A549 (cell line): ENCODE measurements around the gene UROC1. TPM values are rescaled to one million over a fixed set of nuclear protein-coding genes. Genes with fewer than 3 reads are reported as not detected.

Experiments
- ATAC-seq, 2 experiments: fragments of 200-7000 bp in 1 of 2; fragments of >200 bp in 1 of 2; cut with Nextera tagmentation in 1 of 2; cut with Tn5 transposase in 1 of 2; 3 replicates each; pipeline versions ENCODE4 v1.8.0 to v1.9.1; 2018 to 2020; ENCODE audit warnings: mild to moderate bottlenecking in 1 of 2, moderate library complexity in 1 of 2
- CTCF ChIA-PET: fragments of 300-600 bp; sonication (Branson Sonifier 250); formaldehyde crosslinking; extraction: SDS; loops from one replicate; lab custom pipeline; 2021; ENCODE audit warnings: antibody characterized with exemption, inconsistent platforms; lab: Yijun Ruan, JAX
- POLR2A ChIA-PET: fragments of 350-600 bp; formaldehyde crosslinking; extraction: SDS; loops from one replicate; lab custom pipeline; 2021; ENCODE audit warnings: antibody characterized with exemption, inconsistent platforms; lab: Yijun Ruan, JAX
- DNase-seq, 2 experiments: peaks; one replicate each; pipeline versions ENCODE4 v3.0.0 to v3.0.0-alpha.2; 2011 to 2016; ENCODE audit warnings: low read depth in 1 of 2, low spot score in 1 of 2
- FAIRE-seq: peaks from 2 replicates; lab custom pipeline; 2011; peaks lifted over from hg19 to GRCh38; lab: Jason Lieb, UNC
- H3K27ac ChIP-seq, 2 experiments: fragments of >200 bp; sonication (Bioruptor Twin); formaldehyde crosslinking; 3 replicates each; pipeline ENCODE4 v1.5.1; 2016 to 2017
- H3K4me1 ChIP-seq: fragments of >200 bp; sonication (Bioruptor Twin); formaldehyde crosslinking; 3 replicates; pipeline ENCODE4 v1.6.1; 2016
- H3K4me2 ChIP-seq: fragments of >200 bp; sonication (Bioruptor Twin); formaldehyde crosslinking; 3 replicates; pipeline ENCODE4 v1.6.1; 2016
- H3K4me3 ChIP-seq: fragments of >200 bp; sonication (Bioruptor Twin); formaldehyde crosslinking; 3 replicates; pipeline ENCODE4 v1.5.1; 2016
- H3K9me3 ChIP-seq: fragments of >200 bp; sonication (Bioruptor Twin); formaldehyde crosslinking; 3 replicates; pipeline ENCODE4 v1.6.1; 2016
- CEBPB ChIP-seq, 2 experiments: fragments of >200 bp in 1 of 2; sonication (Bioruptor Twin) in 1 of 2; formaldehyde crosslinking in 1 of 2; IDR thresholded peaks; 2 replicates each; pipeline ENCODE4 v1.6.1; 2012 to 2016
- CTCF ChIP-seq: fragments of >200 bp; sonication (Bioruptor Twin); formaldehyde crosslinking; IDR thresholded peaks from 3 replicates; pipeline ENCODE4 v1.5.1; 2016
- E2F6 ChIP-seq: IDR thresholded peaks from 2 replicates; pipeline ENCODE4 v1.6.1; 2012; ENCODE audit warnings: low read depth, borderline replicate concordance
- EHF ChIP-seq: fragments of 250-450 bp; sonication (Bioruptor Pico); IDR thresholded peaks from 2 replicates; pipeline ENCODE4 v1.5.0; 2020; ENCODE audit warnings: mild to moderate bottlenecking
- EP300 ChIP-seq, 2 experiments: fragments of >200 bp; sonication (Bioruptor Twin); formaldehyde crosslinking; IDR thresholded peaks; 2 replicates in 1 of 2; 3 replicates in 1 of 2; pipeline ENCODE4 v1.6.1; 2016 to 2017
- FOSB ChIP-seq: fragments of 250-450 bp; sonication (Bioruptor Pico); IDR thresholded peaks from 2 replicates; pipeline ENCODE4 v1.5.0; 2020; ENCODE audit warnings: mild to moderate bottlenecking, moderate library complexity
- FOXS1 ChIP-seq: fragments of 250-450 bp; sonication (Bioruptor Pico); IDR thresholded peaks from 2 replicates; pipeline ENCODE4 v1.5.0; 2020; ENCODE audit warnings: mild to moderate bottlenecking, moderate library complexity
- HES2 ChIP-seq: fragments of >200 bp; sonication (Bioruptor Twin); formaldehyde crosslinking; IDR thresholded peaks from 2 replicates; pipeline ENCODE4 v1.6.1; 2016
- HEYL ChIP-seq: fragments of 250-450 bp; sonication (Bioruptor Pico); IDR thresholded peaks from 2 replicates; pipeline ENCODE4 v1.8.0; 2021; ENCODE audit warnings: mild to moderate bottlenecking, moderate library complexity
- HMGXB4 ChIP-seq: fragments of 250-450 bp; sonication (Bioruptor Pico); IDR thresholded peaks from 2 replicates; pipeline ENCODE4 v1.5.0; 2021; ENCODE audit warnings: mild to moderate bottlenecking, moderate library complexity, borderline replicate concordance
- HOXB13 ChIP-seq: fragments of 250-450 bp; sonication (Bioruptor Pico); IDR thresholded peaks from 2 replicates; pipeline ENCODE4 v1.5.0; 2020; ENCODE audit warnings: low read depth, mild to moderate bottlenecking, moderate library complexity
- JUNB ChIP-seq: fragments of >200 bp; sonication (Bioruptor Twin); formaldehyde crosslinking; IDR thresholded peaks from 2 replicates; pipeline ENCODE4 v1.6.1; 2016
- KDM1A ChIP-seq: fragments of 200-600 bp; sonication (generic); IDR thresholded peaks from 2 replicates; pipeline ENCODE4 v1.6.1; 2016; ENCODE audit warnings: low read depth, mild to moderate bottlenecking
- MYC ChIP-seq: IDR thresholded peaks from 2 replicates; pipeline ENCODE4 v1.6.1; 2012; ENCODE audit warnings: mild to moderate bottlenecking, inconsistent platforms, low read length, improper control_type of control experiment, borderline replicate concordance
- NFE2L2 ChIP-seq: fragments of 150-350 bp; conservative IDR thresholded peaks from 2 replicates; pipeline ENCODE4 v1.6.1; 2014; ENCODE audit warnings: low read length
- NPAS2 ChIP-seq: fragments of 250-450 bp; sonication (Bioruptor Pico); IDR thresholded peaks from 2 replicates; pipeline ENCODE4 v1.8.0; 2022; ENCODE audit warnings: mild to moderate bottlenecking, moderate library complexity, borderline replicate concordance
- NR3C1 ChIP-seq: fragments of >200 bp; sonication (Bioruptor Twin); formaldehyde crosslinking; IDR thresholded peaks from 3 replicates; pipeline ENCODE4 v1.6.1; 2017
- PBX3 ChIP-seq: IDR thresholded peaks from 2 replicates; pipeline ENCODE4 v1.6.1; 2012
- POLR2A ChIP-seq: IDR thresholded peaks from 2 replicates; pipeline ENCODE4 v1.6.1; 2012; ENCODE audit warnings: mild to moderate bottlenecking, low read length
- POLR2AphosphoS2 ChIP-seq: conservative IDR thresholded peaks from 2 replicates; pipeline ENCODE4 v1.6.1; 2012; ENCODE audit warnings: low read length, improper control_type of control experiment, inconsistent platforms
- RARB ChIP-seq: fragments of 250-450 bp; sonication (Bioruptor Pico); IDR thresholded peaks from 2 replicates; pipeline ENCODE4 v1.8.0; 2021; ENCODE audit warnings: mild to moderate bottlenecking, moderate library complexity
- RCOR1 ChIP-seq: fragments of 150-350 bp; IDR thresholded peaks from 2 replicates; pipeline ENCODE4 v1.6.1; 2014; ENCODE audit warnings: antibody characterized with exemption, low read length, low read depth
- USF2 ChIP-seq: fragments of 450-650 bp; IDR thresholded peaks from 2 replicates; pipeline ENCODE4 v1.6.1; 2014; ENCODE audit warnings: antibody characterized with exemption
- ZSCAN20 ChIP-seq: fragments of 250-450 bp; sonication (Bioruptor Pico); IDR thresholded peaks from 2 replicates; pipeline ENCODE4 v1.8.0; 2022; ENCODE audit warnings: mild to moderate bottlenecking, moderate library complexity
- WGBS: methylation state at CpG from one replicate; pipeline ENCODE4 v1.1.6; 2017; ENCODE audit errors: missing lambda C conversion rate; 5-methylcytosine and 5-hydroxymethylcytosine counted together
- polyA plus RNA-seq, 4 experiments: library from polyadenylated mRNA; depleted of rRNA in 3 of 4; stranded (reverse); fragments of >200 nt; fragmentation: RNase III in 1 of 4; extraction: RNeasy Plus Mini Kit Qiagen cat#74134 plus additional on column Dnase treatment in 1 of 4; gene quantifications; 2 replicates in 3 of 4; 3 replicates in 1 of 4; pipeline ENCODE4 v1.2.3, GENCODE V29; 2011 to 2017

UROC1 gene
- polyA plus RNA-seq, 2 of the 4 experiments (the other 2 are of a cell fraction): not detected

- TF ChIP-seq E2F6: no peak
- no peak for TF ChIP-seq RARB (CRISPR knock-in tag)
- TF ChIP-seq RCOR1: no peak
- TF ChIP-seq HEYL (CRISPR knock-in tag): no peak
- no peak for TF ChIP-seq CTCF
- TF ChIP-seq HOXB13 (CRISPR knock-in tag): no peak
- TF ChIP-seq ZSCAN20: no peak
- no peak for TF ChIP-seq KDM1A
These were observed 37.4 kb downstream of the UROC1 start (continued) for GRCh38 chr3:126480206-126480605.

GRCh38 chr3:126479642-126480041 lies 37.9 kb downstream of the UROC1 start:
- ATAC-seq (no peak), FAIRE-seq (no peak), DNase-seq (no peak)
- 56% methylated on average over 1 of the region's 1 CpG for WGBS
- TF ChIP-seq POLR2AphosphoS2 (no peak), NPAS2 (CRISPR knock-in tag) (no peak), EHF (CRISPR knock-in tag) (no peak), FOXS1 (CRISPR knock-in tag) (no peak), JUNB (no peak), RARB (CRISPR knock-in tag) (no peak), MYC (no peak), HOXB13 (CRISPR knock-in tag) (no peak), NFE2L2 (no peak), EP300 (IDR thresholded peaks at IDR 0.05) (no peak), HMGXB4 (CRISPR knock-in tag) (no peak), POLR2A (no peak), FOSB (CRISPR knock-in tag) (no peak), USF2 (no peak), NR3C1 (no peak), HES2 (no peak), CEBPB (IDR thresholded peaks at IDR 0.05) (no peak), PBX3 (no peak)
- H3K4me1 ChIP-seq: 0 out of 3 replicates have a peak, but pooled peaks cover 3% of the 10 kb centered on the region
- no peak overlapping the region for H3K4me3 ChIP-seq
- ChIA-PET POLR2A (no interaction called here), CTCF (no interaction called here)
- no peaks in the 10 kb centered on the region for H3K9me3 ChIP-seq
- no peak overlapping the region for H3K27ac ChIP-seq
- no peak overlapping the region for H3K4me2 ChIP-seq
